Measurements from ENCODE around the gene EPHA6.
"Not testable (repeated sequence)": the region's sequence is repeated elsewhere in the genome, so short reads cannot be mapped to it uniquely, and the experiment has no call there.

The EPHA6 gene

GRCh38 chr3:97575742-97576141 lies 761.3 kb downstream of the EPHA6 start:
- DNase-seq (ENCODE audit: extremely low read depth in 1 of 2, low read depth in 1 of 2): no peak

DNA sequence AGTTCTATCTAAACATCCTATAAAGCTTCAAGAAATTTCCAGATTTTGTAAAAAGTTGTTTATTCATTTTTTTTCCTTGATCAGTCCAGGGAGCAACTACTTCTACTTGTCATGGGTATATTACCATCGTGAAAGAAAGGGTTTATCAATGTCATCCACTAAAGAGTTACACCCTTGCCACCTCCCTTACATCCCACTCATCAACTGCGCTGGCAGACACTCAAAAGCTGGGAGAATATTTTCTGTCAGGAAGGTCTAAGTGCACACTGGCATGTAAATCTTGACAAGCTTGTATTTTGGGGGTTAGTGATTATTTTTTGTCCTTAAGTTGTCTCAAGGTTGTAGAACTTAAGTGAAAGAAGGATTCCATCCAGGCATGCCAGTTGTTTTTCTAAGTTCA lies 761.8 kb downstream of the EPHA6 start:
- no peak for DNase-seq (ENCODE audit: extremely low read depth in 1 of 2, low read depth in 1 of 2)

DNA sequence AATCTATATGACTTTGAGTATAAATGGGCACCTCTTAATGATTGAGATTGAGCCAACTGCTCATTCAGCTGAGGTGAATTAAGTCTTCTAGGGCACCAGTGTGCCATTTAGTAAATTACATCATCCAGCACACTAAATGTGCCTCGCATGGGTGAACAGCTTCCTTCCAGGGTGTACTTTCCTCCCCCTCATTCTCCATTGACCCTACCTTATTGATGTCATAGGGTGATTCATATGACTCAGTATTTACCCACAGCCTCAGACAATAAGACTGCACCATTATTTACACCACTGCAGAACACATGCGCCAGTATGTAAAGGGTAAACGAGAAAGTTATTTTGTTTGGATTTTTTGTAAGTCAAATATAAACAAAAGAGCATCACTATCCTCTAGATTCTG lies 765.0 kb downstream of the EPHA6 start:
- no peak for DNase-seq (ENCODE audit: extremely low read depth in 1 of 2, low read depth in 1 of 2)

DNA sequence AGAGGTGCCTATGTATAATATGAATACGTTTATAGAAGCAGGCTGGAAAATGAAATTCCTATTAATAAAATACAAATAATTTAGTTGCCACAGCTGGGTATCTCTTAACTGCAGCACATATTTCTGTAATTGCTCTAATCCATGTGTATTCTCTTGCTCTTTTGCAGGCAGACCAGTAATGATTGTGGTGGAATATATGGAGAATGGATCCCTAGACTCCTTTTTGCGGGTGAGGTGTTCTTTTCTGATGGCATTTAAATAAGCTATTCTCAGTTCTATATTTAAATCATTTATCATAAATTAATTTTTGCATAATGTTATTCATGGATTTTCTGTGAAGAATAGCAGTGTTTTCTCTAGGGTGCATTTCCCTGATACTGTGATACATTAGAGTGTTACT lies 796.2 kb downstream of the EPHA6 start:
- no peak for DNase-seq (ENCODE audit: extremely low read depth in 1 of 2, low read depth in 1 of 2)

- DNase-seq (ENCODE audit: extremely low read depth in 1 of 2, low read depth in 1 of 2): no peak
These were observed 798.2 kb downstream of the EPHA6 start for GRCh38 chr3:97612632-97613031.

- DNase-seq (ENCODE audit: extremely low read depth in 1 of 2, low read depth in 1 of 2): no peak
These were observed 798.7 kb downstream of the EPHA6 start for GRCh38 chr3:97613139-97613538.

- not testable (repeated sequence) for DNase-seq (ENCODE audit: extremely low read depth in 1 of 2, low read depth in 1 of 2)
These were observed 806.1 kb downstream of the EPHA6 start for GRCh38 chr3:97620514-97620913.

DNA sequence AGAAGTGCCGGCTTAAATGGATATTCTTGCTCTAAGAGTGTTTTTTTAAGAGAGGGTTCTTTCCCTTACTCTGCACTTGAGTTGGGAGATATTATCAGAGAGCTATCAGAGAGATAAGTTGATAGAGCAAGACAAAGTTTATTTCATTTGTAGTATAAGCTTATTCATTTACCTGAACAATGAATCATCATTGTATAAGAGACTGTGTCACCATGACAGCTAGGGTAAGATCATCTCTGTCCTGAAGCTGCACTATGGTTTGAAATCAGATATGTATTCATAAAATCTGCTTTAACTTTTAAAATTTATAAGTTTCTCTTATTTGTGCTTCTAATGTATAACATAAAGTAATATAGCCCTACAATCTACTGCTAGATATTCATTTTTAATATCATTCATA lies 822.1 kb downstream of the EPHA6 start:
- DNase-seq (ENCODE audit: extremely low read depth in 1 of 2, low read depth in 1 of 2): no peak

DNA sequence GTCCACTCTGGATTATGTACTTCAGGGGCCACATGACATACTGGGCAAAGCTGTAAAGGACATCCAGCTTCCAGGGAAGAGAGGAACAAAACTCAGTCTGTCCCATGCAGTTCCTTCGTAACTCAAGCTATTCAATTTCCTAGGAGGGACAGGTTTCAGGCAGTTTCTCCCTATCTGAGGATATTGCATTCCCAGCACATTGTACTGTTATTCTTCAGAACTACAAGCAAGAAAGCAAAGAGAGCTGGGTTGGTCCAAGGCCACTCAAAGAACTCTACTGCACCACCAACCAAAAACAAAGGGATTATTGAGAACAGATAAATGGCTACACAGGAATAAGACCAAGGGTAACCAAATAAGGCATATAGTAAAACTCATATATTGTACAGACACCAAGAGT lies 832.5 kb downstream of the EPHA6 start:
- DNase-seq (ENCODE audit: extremely low read depth in 1 of 2, low read depth in 1 of 2): no peak

DNA sequence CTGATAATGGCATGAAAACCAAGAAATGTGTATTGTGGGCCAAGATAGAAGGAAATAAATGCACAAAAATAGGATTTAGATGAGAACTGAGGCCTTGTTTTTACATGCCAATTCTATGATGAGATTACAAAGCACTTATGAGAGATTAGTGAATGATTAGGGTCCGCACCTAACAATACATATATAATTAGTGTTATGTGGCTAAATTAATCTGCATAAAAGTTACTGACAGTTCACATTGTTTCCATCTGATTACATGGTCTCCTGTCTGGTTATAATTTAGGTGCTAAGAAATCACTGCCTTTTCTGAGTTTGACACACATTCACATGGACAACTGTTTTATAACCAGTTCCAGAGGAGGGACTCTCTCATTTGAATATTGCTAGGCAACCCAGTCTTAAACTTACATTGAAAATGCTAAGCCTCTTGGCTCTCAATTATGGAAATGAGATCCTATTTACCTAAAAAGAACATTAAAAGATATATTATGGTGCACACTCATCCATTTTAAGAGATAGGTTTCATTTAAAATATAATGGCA lies 833.1 kb downstream of the EPHA6 start:
- DNase-seq (ENCODE audit: extremely low read depth in 1 of 2, low read depth in 1 of 2): no peak

DNA sequence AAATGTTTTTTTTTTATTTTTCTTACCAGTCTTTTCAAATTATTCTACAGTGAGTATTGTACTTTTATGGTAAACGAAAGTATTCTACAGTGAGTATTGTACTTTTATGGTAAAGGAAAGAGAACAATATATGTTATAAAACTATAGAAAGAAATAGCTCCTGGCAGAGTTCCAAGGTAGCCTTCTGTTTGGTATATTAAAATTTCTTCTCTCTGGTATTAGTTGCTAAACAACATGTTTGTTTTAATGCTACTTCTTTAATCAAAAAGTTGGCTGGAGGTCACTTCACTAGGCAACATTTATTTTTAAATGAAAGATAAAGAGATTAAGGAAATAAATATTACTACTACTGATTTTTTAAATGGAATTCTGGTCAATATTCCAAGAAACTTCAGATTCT lies 841.6 kb downstream of the EPHA6 start:
- DNase-seq (ENCODE audit: extremely low read depth in 1 of 2, low read depth in 1 of 2): no peak

- no peak for DNase-seq (ENCODE audit: extremely low read depth in 1 of 2, low read depth in 1 of 2)
These were observed 842.2 kb downstream of the EPHA6 start for GRCh38 chr3:97656638-97657037.

GRCh38 chr3:97658668-97659285 lies 844.4 kb downstream of the EPHA6 start:
- no peak for DNase-seq (ENCODE audit: extremely low read depth in 1 of 2, low read depth in 1 of 2)

GRCh38 chr3:97662264-97662663 lies 847.9 kb downstream of the EPHA6 start:
- no peak for DNase-seq (ENCODE audit: extremely low read depth in 1 of 2, low read depth in 1 of 2)

- DNase-seq (ENCODE audit: extremely low read depth in 1 of 2, low read depth in 1 of 2): no peak
These were observed 848.4 kb downstream of the EPHA6 start for GRCh38 chr3:97662762-97663161.

GRCh38 chr3:97665896-97666295 lies 851.5 kb downstream of the EPHA6 start:
- no peak for DNase-seq (ENCODE audit: extremely low read depth in 1 of 2, low read depth in 1 of 2)

- DNase-seq (ENCODE audit: extremely low read depth in 1 of 2, low read depth in 1 of 2): no peak
These were observed 856.6 kb downstream of the EPHA6 start for GRCh38 chr3:97670952-97671351.

DNA sequence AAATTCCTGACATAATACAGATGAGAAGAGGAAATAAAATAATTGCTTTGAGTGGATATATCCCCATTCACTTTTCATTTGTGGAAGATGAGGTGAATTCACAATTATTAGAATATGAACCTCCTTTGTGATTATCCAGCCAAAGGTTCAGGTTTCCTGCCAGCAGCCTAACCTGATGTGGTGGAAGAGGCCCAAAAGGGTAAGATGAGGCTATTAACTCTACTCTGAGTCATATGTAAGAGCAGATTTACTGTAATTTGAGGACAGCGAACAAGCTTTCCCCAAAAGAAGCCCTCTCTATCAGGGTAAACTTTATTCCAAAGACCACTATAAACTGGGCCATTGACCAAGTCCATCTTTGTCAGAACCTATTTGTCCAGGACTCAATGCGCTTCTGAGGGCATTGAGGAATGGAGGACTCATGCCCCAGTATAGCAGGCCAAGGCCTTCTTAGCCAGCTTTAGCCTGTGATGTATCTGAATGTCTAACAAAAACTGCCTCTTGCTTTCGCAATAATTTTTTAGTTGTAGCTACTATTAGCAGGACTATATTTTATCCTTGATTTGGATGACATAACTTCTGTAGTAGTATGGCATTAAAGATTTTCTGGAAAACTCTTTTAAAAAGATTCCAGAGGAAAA lies 859.1 kb downstream of the EPHA6 start:
- DNase-seq (ENCODE audit: extremely low read depth in 1 of 2, low read depth in 1 of 2): no peak

GRCh38 chr3:97674461-97674860 lies 860.1 kb downstream of the EPHA6 start:
- DNase-seq (ENCODE audit: extremely low read depth in 1 of 2, low read depth in 1 of 2): no peak

- no peak for DNase-seq (ENCODE audit: extremely low read depth in 1 of 2, low read depth in 1 of 2)
These were observed 865.8 kb downstream of the EPHA6 start for GRCh38 chr3:97680210-97680609.

- no peak for DNase-seq (ENCODE audit: extremely low read depth in 1 of 2, low read depth in 1 of 2)
These were observed 866.3 kb downstream of the EPHA6 start for GRCh38 chr3:97680696-97681095.

DNA sequence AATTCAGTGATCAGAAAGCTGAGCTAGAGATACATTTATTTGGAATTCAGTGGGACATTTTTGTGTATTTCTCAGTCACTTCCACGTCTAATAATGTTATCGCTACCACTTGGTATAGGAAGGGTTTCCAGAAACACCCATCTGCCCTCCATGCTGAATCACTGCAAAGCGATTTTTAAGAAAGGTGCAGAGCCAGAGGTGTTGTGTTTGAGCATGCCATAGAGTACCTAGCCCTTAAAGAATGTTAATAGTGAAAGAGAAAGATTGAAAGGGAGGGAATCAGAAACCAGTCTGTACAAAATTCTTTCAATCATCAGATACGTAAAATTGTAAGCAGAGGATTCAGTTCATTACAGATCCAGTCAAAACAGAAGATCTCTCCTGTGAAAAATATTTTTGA lies 870.1 kb downstream of the EPHA6 start:
- DNase-seq (ENCODE audit: extremely low read depth in 1 of 2, low read depth in 1 of 2): no peak

- no peak for DNase-seq (ENCODE audit: extremely low read depth in 1 of 2, low read depth in 1 of 2)
These were observed 871.9 kb downstream of the EPHA6 start for GRCh38 chr3:97686258-97686657.

Measured in activated CD8-positive, alpha-beta memory T cell treated with anti-CD3 and anti-CD28 coated beads for 1 hour (primary cell).